NCI-H2171 treated with DMSO at 0.1 percent for 48 hours (cell line): ENCODE measurements around the gene PSG5.
"Not testable (repeated sequence)": the region's sequence is repeated elsewhere in the genome, so short reads cannot be mapped to it uniquely, and the experiment has no call there.

Source experiments
- DNase-seq: peaks from one replicate; lab custom pipeline; 2025; lab: John Stamatoyannopoulos, UW

The PSG5 gene

DNA sequence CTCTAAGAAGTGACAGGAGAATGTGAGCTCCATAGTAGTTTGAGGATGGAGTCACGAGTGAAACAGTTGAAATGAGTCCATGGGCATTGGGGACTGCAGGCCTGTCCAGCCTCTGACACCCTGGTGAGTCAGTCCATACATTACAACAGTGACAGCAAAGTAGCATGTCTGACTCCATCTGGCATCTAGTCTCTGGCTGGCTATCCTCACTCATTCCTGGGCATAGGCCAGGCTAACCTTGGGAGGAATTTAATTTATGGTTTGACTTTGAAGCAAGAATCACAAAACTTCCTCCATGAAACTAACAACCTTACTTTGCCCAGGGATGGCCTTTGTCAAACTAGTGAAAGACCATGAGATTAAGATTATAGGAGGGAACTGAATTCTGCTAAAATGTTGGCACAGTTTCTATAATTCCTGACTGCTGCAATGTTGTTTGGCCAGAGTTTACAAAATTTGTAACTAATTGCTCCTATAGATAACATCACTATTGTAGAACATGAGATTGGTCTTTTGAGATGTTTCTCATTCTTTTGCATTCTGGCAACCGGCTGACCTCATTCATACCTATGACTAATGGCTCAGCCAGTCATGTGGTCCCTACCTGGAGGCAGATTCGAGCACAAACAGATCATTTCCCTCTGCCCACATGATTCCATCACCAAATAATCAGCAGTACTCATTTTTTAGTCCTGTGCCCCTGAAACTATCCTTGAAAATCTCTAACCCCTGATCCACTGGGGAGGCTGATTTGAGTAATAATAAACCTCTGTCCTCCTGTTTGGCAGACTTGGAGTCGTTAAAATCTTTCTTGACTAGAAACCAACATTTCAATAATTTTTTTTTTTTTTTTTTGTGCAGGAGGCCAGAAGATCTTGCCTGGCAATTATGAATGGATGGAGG is 4.2 kb downstream of the PSG5 start:
- DNase-seq, result not testable (repeated sequence)

DNA sequence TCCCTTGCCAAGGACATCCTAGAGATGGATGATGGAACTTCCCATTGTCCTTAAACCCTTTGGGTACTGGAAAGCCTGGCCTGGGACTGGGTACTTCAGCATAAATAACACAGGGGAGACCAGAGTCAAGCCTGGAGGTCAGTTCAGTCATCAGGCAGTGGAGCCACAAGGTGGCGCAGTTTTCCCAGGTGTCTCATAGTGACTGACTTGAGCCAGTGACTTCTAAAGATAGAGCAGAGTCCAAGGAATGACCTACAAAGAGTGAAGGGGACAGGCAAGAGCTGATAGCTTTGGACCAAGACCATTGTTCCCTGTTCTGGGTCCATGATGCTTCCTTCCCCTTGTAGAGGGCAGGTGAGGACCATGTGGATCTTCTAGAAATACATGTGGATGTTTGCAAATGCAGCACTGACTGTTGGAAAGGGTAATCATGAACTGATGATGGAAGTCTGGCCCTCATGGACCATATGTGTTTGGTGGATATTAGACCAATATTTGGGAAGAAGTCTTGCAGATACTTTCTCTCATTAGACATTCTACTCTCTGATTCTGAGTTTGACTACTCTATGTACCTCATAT is 6.7 kb downstream of the PSG5 start:
- not testable (repeated sequence) for DNase-seq

DNA sequence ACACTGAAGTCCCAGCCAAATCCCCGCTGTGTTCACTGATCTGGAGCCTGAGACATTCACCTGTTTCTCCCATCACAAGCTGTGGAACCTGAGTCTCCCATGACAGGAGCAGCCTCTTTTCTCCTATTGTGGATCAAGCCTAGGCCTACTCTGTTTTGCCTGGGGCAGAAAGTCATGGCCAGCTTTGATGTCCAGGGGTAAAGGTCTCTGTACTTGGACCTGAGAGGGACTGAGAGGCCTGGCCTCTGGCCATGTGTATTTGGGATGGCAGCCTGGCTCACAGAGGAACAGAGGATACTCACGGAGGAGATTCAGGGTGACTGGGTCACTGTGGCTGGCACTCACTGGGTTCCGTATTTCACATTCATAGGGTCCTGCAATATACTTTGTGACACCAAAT is 7.8 kb downstream of the PSG5 start:
- DNase-seq, result not testable (repeated sequence)

DNA sequence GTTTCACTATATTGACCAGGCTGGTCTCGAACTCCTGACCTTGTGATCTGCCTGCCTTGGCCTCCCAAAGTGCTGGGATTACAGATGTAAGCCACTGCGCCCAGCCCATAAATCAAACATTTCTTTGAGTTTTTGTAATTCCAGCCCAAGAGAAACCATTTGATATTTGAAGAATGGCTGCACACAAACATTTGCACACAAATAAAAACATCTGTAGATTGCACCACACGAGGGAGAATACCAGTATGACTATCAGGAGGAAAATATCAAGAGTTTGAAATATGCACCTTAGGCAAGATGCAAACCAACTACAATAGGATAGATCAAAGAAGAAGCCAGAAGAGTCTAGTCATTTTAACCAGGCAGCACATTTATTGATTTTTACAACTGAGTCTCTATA is 20.4 kb downstream of the PSG5 start:
- not testable (repeated sequence) for DNase-seq

DNA sequence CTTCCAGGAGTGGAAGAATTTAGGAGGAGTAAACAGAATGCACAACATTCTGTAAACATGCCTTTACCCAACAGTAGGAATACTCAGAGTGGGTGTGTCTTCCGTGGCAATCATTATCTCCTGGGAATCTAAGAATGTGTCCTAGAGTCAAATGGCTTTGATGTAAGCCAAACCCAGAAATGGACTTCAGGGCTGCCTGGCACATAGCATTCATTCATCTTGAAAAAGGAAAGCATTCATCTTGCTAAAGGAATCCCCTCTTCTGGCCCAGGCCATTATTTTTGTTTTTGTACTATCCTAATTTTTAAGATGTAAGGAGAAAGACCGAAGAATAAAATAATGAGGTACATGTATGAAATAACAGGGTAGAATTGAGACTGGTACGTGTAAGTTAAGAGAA is 23.2 kb downstream of the PSG5 start:
- DNase-seq, result not testable (repeated sequence)

DNA sequence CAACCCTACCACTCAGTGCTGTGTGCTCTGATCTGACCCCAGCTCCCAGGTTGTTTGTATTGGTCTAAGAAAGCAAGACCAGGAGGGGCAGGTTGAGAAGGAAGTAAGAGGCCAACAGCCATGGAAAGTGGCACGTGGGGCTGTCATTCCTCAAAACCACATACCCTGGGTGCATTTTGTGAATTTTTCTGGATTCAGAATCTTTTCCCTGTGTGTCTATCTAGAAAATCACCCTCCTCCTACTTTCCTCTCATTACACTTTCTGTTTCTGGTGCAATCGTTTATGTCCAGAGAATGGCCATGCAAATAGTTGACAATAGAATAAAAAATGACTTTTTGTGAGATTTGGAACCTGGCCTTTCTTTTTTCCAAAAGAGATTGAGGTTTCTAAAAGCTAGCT is 24.1 kb downstream of the PSG5 start:
- not testable (repeated sequence) for DNase-seq

DNA sequence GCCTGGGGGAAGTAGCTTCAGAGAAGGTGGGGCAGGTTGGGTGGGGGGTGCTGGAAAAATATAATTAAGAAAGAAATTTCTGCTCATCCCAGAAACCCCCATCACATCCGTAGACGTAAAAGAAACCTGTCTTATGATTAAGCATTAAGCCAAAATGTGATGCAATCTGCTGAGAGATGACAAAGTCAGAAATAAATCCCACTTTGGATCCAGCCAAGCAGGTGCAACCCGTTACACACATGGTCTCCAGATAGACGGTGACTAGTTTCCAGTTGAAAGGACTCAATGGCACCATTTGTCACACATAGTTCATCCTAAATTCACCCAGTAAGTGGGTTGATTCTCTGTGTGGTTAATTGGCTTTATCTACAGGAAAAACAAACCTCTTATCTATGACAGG is 34.1 kb downstream of the PSG5 start:
- no peak for DNase-seq

DNA sequence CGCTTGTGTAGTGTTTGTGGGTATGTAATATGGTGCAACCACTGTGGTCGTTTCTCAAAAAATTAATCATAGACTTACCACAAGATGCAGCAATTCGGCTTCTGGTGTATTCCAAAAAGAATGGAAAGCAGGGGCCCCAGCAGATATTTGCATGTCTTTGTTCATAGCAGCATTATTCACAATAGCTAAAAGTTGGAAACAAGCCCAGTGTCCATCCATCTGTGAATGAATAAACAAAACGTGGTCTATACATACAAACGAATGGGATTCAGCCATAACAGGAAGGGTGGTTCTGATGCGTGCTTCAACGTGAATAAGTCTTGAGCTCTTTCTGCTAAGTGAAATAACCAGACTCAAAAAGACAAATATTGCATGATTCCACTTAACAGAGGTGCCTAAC is 36.5 kb downstream of the PSG5 start:
- DNase-seq, result not testable (repeated sequence)

DNA sequence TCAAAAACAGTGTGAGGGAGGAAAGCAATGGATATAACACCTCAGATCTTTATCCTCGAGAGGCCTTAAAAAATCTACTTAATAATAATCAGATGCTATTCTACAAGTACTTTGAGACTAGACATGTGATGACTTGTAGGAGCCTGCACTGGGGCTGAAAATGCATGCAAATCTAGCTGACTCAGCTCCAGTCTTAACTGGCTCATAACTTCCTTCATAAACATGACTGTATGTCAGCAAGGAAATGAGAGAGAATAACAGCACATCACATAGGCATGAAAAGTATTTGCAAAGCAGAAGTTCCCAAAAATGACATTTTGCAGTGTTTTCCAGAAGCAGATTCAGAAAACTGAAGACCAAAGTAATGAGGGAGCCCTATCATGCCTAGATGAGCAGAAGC is 38.1 kb downstream of the PSG5 start:
- DNase-seq, result no peak

DNA sequence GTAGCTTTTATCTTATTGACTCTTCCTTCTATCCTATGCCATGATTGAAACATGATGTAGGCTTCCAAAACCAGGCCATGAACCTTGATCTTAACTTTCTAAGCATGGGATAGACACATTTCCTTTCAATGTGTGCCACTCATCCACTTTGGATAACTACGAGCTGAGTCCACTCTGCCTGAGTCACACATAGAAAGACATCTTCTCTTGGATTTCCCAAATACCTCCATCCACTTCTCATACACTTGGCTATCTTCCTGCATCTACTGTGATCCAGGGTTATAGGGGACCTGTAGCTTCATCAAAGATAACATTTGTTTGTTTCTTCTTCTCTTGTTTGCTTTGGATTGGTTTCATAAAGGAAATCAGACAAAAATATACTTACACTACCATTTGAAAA is 44.6 kb downstream of the PSG5 start:
- not testable (repeated sequence) for DNase-seq

DNA sequence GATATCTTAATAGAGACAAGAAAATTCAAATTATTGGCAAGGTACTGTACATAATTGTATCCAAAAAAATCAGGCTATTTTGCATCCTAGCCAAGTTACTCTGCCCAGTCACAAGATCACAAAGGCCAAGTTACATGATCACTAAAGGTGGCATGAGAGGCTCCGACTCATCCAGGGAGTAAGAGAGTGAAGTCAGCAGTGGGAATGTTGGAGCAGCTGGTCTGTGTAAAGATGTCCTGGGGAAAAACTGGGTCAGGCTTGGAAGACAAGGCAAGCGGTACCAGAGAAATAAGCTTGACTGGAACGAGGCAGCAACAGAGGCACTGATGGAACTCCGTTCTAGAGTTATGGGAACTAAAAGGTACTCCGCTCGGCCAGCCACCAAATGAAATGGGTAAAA is 53.6 kb downstream of the PSG5 start:
- DNase-seq, result no peak

DNA sequence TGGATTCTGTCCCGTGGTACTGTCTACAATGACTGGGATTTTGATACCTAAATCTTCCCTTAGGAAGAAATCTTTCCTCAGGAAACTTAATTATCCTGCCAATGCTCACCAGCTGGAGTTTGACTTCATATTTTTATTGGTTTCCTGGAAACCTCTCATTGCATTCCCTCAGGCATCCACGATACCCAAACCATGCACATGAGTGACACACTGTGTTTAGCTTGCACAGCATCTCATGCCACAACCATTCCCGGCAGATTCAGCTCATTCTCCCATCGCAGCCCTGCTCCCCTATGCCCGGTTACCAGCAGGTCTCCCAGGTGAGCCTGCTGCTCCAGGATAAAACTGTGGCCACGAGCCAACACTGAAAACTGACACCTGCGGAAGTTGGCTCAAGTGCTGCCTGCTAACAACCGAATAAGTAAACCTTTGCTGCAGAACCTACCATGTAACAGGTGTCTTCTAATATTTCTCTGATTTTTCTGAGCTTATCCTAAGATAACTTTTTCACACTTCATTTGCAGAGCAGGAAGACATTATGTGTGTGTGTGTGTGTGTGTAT is 55.0 kb downstream of the PSG5 start:
- peak; percentile 17 for DNase-seq

DNA sequence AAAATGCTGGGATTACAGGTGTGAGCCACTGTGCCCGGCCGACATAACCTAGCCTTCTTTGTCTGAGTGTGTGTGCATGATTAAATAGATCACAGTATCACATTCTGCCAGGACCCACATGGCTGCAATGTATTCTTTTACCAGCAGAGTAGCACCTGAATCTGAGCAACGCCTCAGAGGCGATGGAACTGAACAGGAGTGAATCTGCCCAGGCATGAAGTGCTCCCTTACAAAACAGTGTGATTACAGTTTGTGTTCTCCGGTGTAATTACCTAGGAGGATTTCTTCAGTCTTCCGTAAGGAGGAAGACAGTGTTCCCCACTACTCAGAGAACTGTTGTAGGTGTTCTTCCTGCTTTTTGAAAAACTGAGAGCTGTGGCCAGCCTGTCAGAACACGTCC is 57.1 kb downstream of the PSG5 start:
- not testable (repeated sequence) for DNase-seq

DNA sequence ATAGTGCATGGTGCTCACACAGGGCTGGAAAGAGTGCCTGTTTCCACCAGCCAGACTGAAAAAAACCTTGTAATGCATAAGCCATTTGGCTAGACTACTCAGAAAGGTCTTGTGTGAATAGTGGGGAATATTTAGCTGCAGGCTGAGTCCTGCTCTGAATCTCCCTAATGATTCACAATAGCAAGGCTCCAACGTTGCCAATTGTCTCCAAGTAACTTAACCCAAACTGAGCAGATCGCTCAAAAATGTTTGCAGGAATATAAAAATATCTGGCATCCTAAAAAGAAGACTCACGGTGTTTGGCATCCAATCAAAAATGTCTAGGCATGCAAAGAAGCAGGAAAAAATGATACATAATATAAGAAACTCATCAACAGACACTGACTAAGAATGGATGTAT is 59.0 kb downstream of the PSG5 start:
- not testable (repeated sequence) for DNase-seq

DNA sequence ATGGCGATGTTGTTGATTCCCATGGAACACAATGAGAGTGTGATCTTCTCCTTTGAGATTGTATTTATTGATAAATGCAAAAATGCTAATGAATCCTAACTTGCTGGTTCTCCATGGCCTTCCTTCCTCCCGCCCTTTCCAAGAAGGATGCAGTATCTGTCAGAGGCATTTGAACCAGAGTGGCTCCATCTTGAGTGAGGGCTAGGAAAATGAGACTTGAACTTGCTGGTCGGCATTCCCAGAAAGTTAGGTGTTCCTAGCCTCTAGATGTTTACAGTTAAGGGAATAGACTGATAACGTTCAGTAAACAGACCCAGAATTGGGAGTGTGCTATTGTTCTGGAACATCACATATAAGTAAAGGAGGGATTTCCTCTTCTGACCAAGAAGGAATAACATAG is 59.6 kb downstream of the PSG5 start:
- DNase-seq, result no peak

DNA sequence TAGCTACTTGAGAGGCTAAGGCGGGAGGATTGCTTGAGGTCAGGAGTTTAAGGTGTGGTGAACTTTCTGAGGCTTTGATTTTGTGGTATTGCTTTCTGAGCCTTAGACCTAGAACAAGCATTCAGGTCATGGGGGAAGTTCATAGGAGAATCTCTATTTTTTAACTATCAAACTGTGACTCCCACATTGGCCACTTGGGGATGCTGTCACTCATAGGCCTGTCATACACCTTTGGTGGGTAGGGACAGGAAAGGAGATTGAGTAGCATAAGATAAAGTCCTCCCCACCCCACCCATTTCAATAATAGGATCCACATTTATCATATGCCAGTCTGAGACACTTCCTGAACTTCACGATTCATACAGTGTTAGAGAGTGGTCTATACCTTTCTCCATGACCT is 62.0 kb downstream of the PSG5 start:
- DNase-seq, result no peak

DNA sequence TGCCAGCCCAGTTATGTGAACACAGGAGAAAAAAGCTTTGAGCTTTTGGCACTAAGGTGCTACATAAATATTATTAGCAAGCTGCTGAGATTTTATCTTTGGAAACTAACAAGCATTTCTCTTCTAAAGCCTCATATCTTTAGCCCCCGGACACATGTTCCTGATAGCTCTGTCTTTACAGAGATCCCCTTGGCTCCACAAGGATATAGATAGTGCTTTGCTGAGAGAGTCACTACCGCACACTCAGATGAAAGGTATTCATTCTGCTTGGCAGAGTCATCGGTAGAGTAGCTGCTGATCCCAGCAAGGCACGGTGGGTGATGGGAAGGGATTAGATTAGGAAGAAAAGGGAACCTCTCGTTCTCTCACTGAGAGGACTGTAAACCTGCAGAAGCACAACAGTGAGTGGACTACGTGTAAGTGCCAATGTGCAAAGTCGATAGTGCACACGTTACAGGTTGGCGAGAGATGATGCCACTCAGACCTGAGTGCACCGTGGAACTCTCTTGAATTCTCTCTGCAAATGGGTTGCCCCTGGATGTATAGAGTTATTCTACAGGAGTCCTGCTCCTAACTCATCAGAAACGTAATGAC is 65.8 kb downstream of the PSG5 start:
- DNase-seq, result not testable (repeated sequence)

DNA sequence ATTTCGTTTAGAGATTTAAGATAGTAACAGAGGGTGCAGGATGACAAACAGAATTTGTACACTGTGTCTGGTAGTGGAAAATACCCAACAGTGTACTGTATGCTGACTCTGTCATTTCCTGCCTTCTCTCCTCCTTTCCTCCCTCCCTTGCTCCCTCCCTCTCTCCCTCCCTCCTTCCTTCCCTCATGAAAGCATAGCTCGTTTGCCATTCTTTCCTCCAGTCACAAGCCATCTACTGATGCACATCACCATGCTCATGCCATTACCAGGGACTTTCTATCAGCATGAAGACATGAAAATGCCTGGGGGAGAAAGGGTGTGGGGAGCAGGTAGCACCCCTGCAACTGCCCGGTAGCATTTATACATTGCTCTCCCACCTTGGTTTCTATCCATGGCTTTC is 66.8 kb downstream of the PSG5 start:
- not testable (repeated sequence) for DNase-seq
